HT-29 (cell line): ENCODE data around the gene FOXD4L1. TPM values are rescaled to one million over a fixed set of nuclear protein-coding genes. Genes with fewer than 3 reads are reported as not detected.
"Not testable (repeated sequence)": the region's sequence is repeated elsewhere in the genome, so short reads cannot be mapped to it uniquely, and the experiment has no call there.

Source experiments
- DNase-seq: peaks from one replicate; pipeline ENCODE4 v3.0.0-alpha.2; 2015; ENCODE audit warnings: low spot score
- total RNA-seq: library from RNA; depleted of rRNA; stranded (reverse); fragments of >200 nt; shearing (Covaris generic); gene quantifications from 2 replicates; pipeline ENCODE4 v1.2.3, GENCODE V29; 2014; rRNA removed

The FOXD4L1 gene
- total RNA-seq, 1 experiment from 2014 or later: not detected

DNA sequence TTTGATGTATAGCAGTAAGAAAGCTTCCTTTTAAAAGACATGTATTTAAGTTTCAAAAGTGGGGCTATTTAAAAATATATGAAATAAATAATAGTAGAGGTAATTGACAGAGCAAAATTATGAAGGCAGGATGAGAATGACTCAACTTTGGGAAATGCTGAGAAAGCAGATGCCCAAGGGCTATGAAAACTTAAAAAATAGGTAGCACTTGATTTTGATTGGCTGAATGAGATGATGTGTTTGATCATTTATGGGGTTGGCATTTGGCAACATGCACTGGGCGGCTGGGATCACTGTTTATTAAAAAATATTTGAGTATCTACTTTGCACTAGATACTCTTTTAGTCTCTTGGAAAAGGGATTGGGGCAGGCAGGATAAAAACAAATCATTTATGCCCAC is 26.5 kb downstream of the FOXD4L1 start:
- DNase-seq: not testable (repeated sequence)

DNA sequence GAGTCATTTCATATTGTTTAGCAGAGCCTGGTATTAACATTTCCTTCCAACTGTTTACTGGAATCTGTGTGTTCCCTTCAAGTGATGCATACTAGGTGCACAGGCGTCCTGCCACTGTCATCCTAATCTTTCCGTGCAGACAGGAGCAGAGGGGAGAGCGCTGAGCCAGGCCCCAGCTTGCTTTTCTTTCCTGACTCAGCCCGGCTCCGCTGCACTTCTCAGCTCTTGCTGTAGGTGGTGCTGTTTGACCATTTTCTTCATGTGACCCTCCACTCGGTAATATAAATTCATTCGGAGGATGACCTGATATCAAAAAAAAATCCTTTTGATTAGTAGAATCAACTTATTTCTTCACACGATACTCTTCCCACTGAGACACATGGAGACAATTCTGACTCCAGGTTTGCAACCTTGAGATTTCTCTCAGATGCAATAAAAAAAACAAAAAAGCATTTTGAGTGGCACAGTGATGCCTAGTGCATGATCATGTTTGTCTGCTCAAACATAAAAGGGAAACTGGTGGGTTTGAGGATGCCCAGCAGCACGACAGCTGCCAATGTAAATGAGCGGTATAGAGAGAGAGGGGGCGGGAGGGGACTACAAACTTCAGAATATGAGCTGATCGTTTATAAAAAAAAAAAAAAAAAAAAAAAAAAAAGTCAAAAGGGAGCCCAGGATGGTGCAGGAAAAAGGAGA is 29.0 kb downstream of the FOXD4L1 start:
- DNase-seq: not testable (repeated sequence)

DNA sequence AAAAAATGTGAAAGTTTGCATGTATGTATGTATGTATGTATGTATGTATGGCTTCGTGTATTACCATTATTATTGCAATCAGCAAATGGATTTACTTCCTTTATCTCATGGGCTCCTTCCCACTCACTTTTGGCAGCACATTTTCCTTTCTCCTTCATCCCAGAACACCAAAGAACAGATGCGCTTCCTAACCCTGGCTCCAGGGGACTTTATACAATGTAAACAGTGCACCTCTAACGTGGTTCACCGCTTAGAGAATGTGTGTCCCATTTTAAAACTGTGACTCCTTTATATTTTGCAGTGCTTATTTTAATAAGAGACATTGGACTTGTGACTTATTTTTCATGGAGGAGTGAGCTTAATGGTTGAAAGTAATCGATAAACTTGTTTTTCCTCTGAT is 29.7 kb downstream of the FOXD4L1 start:
- DNase-seq: peak; percentile 0

DNA sequence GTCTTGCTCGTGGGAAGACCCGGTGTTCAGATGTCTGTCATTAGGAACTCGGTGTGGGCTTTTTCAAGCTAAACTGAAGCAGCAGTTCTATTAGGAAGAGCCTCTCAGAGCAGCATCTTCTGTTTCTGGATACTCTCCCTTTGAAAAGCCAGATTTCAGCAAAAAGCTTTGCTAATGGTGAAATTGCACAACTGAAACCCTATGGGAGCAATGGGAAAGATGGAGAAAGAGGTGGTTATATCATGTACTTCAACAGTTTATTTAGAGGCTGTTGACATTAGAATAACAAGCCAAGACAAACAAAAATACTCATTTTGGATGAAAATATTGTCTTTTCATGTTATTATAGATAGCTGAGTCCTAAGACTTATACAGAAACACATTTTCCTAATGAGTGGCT is 30.4 kb downstream of the FOXD4L1 start:
- not testable (repeated sequence) for DNase-seq

DNA sequence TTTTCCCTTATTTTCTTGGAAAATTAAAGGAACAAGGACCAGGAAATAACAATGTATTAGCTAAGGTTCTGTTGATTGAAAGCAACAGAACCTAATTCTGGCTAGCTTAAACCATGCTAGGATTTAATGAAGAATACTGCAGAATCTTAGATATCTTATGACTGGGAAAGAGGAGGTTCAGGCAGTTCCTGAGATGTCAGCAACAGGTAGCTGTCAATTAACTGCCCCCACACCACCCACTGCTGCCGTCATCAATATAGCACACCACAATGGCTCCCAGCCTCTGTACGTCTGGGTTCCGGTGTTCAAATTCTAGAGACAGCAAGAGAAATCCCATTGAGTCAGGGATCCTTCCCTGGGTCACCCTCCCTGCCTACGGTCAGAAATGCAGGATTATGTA is 34.5 kb downstream of the FOXD4L1 start:
- not testable (repeated sequence) for DNase-seq

DNA sequence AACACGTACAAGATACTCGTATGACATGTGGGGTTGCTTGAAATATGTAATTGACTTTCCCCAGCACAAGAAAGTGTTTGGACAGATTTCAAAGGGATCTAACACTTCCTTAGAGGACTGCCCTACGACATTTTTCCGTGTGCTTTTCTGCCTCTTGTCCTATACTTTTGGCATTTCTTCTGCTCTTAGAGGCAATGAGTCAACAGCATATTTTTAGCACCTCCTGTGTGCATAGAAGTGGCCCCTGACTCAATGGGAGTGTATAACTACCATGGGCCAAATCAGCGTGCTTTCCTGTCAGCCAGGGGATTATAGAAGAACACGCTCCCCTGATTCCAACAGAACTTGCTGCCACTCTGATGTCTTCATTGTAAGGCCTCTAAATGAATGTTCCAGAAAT is 38.1 kb downstream of the FOXD4L1 start:
- not testable (repeated sequence) for DNase-seq

DNA sequence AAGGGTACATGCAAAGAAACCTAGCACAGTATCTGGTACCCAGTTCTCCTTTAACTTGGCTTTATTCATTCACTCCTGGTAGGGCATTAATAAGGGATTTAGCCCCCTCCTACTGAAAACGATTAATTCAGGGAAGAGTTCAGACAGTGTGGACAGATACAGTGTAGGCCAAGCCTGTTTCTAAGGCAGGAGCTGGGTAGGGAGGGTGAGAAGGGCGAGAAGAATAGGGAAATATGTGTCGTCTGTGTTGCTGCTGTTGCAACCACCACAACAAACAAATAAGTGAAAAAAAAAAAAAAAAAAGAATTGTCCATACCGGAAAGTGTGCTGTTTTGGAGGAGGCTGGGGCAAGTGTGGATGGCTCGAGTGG is 42.4 kb downstream of the FOXD4L1 start:
- not testable (repeated sequence) for DNase-seq

DNA sequence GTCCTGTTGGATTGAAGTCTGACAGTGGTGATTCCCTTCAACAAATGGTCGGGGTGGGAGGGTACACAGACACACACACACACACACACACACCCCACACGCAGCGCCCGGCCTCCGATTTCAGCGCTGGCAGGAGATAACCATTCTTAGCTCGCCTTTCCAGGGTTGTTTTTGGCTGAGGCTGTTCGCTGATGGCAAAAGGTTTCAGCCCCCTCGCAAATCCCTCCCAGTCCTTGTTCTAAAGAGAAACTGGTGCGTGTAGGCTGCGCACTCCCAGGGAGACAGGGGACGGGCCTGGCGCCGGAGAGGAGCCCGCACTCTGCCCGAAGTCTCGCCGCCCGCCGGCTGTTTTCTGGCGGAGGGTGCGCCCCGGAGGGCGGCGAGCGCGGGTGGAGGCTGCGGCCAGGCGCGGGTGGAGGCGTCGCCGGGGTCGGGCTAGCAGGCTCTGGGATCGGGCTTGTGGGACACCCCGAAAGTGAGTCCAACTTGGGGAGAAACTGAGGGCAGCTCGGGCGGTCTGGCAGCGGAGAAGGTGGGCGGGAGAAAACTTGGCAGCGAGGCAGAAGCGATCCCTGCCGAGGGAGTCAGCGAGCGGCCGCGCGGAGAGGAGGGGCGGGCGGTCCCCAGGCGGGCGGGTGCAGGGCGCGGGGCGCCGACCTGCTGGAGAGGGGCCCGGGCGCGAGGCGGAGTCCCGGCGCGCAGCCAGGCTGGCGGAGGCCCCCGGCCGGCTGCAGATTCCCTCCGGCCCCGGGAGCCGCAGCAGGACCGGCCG is 42.9 kb downstream of the FOXD4L1 start:
- not testable (repeated sequence) for DNase-seq

DNA sequence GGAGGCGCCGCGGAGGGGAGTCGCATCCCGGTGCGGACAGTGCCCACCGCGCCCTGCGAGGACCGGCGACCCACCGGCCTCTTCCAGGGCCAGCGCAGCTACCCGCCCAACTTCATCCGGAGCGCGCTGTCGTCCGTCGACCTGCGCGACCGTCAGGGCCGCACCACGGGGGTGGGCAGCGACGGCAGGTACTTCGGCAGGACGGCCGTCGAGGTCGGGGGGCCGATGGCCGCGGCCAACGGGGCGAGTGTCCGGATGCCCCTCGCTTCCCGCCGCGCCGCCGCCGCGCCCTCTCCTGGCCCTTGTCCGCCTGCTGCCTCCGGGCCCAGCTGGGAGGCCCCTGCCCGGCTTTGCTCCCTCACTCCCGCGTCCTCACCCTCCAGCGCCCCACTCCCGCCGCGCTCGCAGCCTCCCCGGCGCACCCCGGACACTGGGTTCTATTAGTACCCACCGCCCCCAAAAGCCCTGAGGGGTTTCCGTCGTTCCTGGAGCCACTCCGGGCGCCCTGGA is 43.6 kb downstream of the FOXD4L1 start:
- DNase-seq: not testable (repeated sequence)

DNA sequence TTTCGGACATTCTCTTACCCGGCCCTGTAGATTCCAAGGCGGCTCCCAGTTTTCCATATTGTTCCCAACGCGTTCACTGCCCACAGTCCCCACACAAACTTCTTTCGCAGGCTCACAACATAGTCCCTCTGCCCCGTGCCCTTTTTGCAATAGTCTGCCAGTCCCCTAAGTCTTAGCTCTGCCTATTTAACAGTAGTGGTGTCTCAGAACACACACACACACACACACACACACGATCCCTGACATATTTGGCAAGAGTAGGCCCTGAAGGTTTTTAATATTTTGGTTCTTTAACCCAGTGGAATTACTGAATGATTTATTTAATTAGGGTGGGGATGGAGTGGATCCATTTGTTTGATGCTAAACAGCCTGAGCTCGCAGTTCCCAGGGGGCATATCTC is 44.1 kb downstream of the FOXD4L1 start:
- DNase-seq: not testable (repeated sequence)

Other genes with a start within 250 kb of the FOXD4L1 start
- 1.5 and 3.4 TPM in 2 replicates for gene PAX8, start 219.7 kb upstream of the FOXD4L1 start, total RNA-seq
- 23.9 and 25.7 TPM in 2 replicates for gene ZNG1B, start 61.0 kb upstream of the FOXD4L1 start, total RNA-seq
- 4.3 and 10.7 TPM in 2 replicates for gene RABL2A, start 128.6 kb downstream of the FOXD4L1 start, total RNA-seq